Measurements from ENCODE around the gene ESPL1. TPM values are rescaled to one million over a fixed set of nuclear protein-coding genes. Genes with fewer than 3 reads are reported as not detected.

Gene ESPL1
- total and polyA plus RNA-seq, 12 donors: 0.56 to 4.2 (median 1.1) TPM

DNA sequence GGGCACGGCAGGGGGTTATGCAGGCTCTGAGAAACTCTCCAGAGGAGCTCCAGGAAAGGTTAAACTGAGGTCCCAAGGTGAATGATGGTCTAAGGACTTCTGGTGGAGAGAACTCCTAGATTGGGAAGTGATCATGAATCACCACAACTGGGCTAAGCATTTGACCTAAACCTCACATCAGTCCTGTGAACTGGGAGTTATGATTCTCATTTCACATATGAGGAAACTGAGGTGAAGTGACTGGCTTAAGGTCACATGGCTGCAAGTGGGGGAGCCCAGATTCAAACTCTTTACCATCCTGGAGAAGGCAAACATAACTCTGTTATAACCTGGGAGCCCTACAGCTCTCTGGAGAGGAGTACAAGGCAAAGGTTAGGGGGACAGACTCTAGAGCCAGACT, 40.3 kb upstream of the ESPL1 start:
- TF ChIP-seq, protein P1, sequence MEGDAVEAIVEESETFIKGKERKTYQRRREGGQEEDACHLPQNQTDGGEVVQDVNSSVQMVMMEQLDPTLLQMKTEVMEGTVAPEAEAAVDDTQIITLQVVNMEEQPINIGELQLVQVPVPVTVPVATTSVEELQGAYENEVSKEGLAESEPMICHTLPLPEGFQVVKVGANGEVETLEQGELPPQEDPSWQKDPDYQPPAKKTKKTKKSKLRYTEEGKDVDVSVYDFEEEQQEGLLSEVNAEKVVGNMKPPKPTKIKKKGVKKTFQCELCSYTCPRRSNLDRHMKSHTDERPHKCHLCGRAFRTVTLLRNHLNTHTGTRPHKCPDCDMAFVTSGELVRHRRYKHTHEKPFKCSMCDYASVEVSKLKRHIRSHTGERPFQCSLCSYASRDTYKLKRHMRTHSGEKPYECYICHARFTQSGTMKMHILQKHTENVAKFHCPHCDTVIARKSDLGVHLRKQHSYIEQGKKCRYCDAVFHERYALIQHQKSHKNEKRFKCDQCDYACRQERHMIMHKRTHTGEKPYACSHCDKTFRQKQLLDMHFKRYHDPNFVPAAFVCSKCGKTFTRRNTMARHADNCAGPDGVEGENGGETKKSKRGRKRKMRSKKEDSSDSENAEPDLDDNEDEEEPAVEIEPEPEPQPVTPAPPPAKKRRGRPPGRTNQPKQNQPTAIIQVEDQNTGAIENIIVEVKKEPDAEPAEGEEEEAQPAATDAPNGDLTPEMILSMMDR (IDR thresholded peaks at IDR 0.05): no peak
- no peak for TF ChIP-seq POLR2A (IDR thresholded peaks at IDR 0.05)
- H3K27me3 ChIP-seq: no peaks in the 10 kb centered on the region
- 86 to 100% (median 87%) methylated on average over 1 of the region's 1 CpG for WGBS, 4 donors
- intact Hi-C loops (cut with DNase I): no loop called here
- H3K36me3 ChIP-seq (replicated peaks in 1 of 2): no peaks in the 10 kb centered on the region
- H3K4me1 ChIP-seq (replicated peaks in 1 of 2): peaks cover 10 to 36% of the 10 kb centered on the region in 2 donors
- no peaks in the 10 kb centered on the region for H3K9me3 ChIP-seq (replicated peaks in 1 of 3)
- no peak overlapping the region for H3K4me3 ChIP-seq
- DNase-seq: no peak
- H3K27ac ChIP-seq: no peak overlapping the region

DNA sequence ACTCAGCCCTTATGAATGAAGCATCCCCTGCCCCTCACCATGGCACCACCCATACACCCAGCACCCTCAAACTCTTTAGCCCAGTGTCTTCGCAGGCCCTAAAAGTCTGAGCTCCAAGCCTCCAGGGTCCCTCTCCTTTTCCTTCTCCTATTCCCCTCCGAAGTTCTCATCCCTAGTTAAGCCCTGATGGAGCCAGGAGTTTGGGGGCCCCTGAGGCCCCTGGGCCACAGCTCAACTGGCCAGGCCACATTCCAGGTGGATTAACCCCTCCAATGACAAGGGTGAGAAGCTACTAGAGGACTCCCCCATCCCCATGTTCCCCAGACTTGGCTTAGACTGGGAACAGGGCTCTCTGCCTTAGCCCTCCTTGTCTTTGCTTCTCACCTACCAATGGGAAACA, 38.6 kb upstream of the ESPL1 start:
- no peak overlapping the region for H3K4me3 ChIP-seq
- peaks cover 14 to 25% of the 10 kb centered on the region in 2 donors for H3K4me1 ChIP-seq (replicated peaks in 1 of 2)
- H3K27me3 ChIP-seq: no peaks in the 10 kb centered on the region
- intact Hi-C loops (cut with DNase I): no loop called here
- 88 to 96% (median 92%) methylated on average over 2 of the region's 2 CpGs for WGBS, 4 donors
- H3K9me3 ChIP-seq (replicated peaks in 1 of 3): no peaks in the 10 kb centered on the region
- H3K27ac ChIP-seq: no peak overlapping the region
- no peak for TF ChIP-seq POLR2A (IDR thresholded peaks at IDR 0.05)
- TF ChIP-seq, protein P1 (IDR thresholded peaks at IDR 0.05): no peak
- H3K36me3 ChIP-seq (replicated peaks in 1 of 2): no peaks in the 10 kb centered on the region
- DNase-seq: no peak

DNA sequence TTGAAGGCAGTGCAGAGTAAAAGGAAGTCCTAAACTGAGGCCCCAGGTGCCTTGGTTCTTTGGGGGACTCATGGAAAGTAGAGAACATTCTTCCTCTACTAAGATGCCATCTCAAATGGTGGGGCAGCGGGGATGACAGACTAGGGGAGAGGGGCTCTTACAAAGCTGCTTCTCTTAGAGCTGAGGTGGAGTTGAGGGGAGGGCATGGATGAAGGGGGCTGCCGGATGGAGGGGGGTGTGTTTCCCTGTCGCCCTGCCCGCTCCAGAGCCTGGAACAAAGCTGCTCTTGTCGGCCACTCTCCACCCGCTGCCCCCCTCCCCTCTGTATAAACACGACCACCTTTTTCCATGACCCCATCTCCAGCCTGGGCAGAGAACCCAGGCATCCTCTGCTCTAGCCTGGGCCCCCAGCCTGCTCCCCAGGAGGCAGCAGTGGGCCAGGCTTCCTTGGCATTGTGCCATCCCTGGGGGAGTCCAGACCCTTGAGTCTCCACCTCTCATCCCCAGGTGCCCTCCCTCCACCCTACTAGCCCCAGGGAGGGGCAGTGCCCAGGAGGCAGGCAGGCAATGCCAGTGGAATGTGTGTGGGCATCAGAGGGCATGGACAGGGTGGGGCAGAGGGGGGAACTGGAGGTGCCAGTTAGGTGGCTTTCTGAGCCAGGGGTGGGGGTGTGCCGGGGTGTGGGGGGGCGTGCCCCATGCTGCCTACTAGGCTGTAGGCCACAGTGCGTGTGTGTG, 37.8 kb upstream of the ESPL1 start:
- 74 to 93% (median 81%) methylated on average over 7 to 10 of the region's 10 CpGs for WGBS, 4 donors

DNA sequence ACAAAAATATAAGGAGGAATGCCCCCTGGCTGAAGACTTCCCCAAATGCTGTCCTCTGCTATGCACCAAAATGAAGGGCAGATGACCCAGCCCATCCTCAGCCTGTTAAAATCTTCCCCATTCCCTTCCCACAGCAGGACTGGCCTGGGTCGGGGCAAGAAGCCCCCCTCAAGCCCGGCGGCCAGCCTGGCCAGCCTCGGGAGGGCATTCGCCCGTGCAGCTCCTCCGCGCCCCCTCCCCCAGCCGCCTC, 36.5 kb upstream of the ESPL1 start:
- H3K36me3 ChIP-seq (replicated peaks in 1 of 2): no peaks in the 10 kb centered on the region
- intact Hi-C loops (cut with DNase I): no loop called here
- H3K4me1 ChIP-seq (replicated peaks in 1 of 2): peaks cover 14 to 20% of the 10 kb centered on the region in 2 donors
- no peaks in the 10 kb centered on the region for H3K27me3 ChIP-seq
- H3K4me3 ChIP-seq: peak overlapping the region in 3 of 4 donors; percentile 20 to 77 (median 62)
- TF ChIP-seq, protein P1 (IDR thresholded peaks at IDR 0.05): no peak
- no peak for TF ChIP-seq POLR2A (IDR thresholded peaks at IDR 0.05)
- peak overlapping the region in 4 of 5 donors; percentile 49 to 82 (median 78) for H3K27ac ChIP-seq
- 2 to 3% methylated on average over 9 of the region's 9 CpGs; no CpG with 5 or more reads in 2 of the 4 donors for WGBS, 4 donors
- no peaks in the 10 kb centered on the region for H3K9me3 ChIP-seq (replicated peaks in 1 of 3)
- no peak for DNase-seq

More for the DNA sequence above, 37.8 kb upstream of the ESPL1 start:
- peaks cover 14 to 20% of the 10 kb centered on the region in 2 donors for H3K4me1 ChIP-seq (replicated peaks in 1 of 2)
- intact Hi-C loops (cut with DNase I): no loop called here
- no peak overlapping the region for H3K4me3 ChIP-seq
- no peaks in the 10 kb centered on the region for H3K36me3 ChIP-seq (replicated peaks in 1 of 2)
- H3K27me3 ChIP-seq: no peaks in the 10 kb centered on the region
- TF ChIP-seq, protein P1 (IDR thresholded peaks at IDR 0.05): no peak
- no peak for TF ChIP-seq POLR2A (IDR thresholded peaks at IDR 0.05)
- no peak for DNase-seq
- H3K9me3 ChIP-seq (replicated peaks in 1 of 3): no peaks in the 10 kb centered on the region
- H3K27ac ChIP-seq: peak overlapping the region in 1 of 5 donors; percentile 81

Data from adrenal gland (tissue), 12 donors.